HG02678 (cell line): ENCODE results near the gene ABR.
"Not testable (repeated sequence)": the region's sequence is repeated elsewhere in the genome, so short reads cannot be mapped to it uniquely, and the experiment has no call there.

Experiments used
- ATAC-seq: cut with Tn5 transposase; IDR thresholded peaks from one replicate; pipeline ENCODE4 v1.9.1; 2021; ENCODE audit warnings: mild to moderate bottlenecking, moderate library complexity; ENCODE audit not compliant: unreplicated experiment

ABR gene

DNA sequence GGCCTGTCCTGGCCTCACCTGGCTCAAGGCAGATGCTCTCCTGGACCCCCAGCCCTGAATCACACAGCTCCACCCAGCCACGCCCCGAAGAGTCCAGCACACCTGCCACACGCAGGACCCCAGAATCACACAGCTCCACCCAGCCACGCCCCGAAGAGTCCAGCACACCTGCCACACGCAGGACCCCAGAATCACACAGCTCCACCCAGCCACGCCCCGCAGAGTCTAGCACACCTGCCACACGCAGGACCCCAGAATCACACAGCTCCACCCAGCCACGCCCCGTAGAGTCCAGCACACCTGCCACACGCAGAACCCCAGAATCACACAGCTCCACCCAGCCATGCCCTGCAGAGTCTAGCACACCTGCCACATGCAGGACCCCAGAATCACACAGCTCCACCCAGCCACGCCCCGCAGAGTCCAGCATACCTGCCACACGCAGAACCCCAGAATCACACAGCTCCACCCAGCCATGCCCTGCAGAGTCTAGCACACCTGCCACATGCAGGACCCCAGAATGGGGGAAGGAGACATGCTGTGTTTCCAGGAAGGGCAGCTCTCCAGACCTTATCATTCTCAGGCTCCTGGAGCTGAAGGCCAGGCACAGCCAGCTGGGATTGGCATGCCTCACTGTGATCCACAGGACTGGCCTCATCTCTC lies 105.7 kb downstream of the ABR start:
- ATAC-seq = not testable (repeated sequence)

DNA sequence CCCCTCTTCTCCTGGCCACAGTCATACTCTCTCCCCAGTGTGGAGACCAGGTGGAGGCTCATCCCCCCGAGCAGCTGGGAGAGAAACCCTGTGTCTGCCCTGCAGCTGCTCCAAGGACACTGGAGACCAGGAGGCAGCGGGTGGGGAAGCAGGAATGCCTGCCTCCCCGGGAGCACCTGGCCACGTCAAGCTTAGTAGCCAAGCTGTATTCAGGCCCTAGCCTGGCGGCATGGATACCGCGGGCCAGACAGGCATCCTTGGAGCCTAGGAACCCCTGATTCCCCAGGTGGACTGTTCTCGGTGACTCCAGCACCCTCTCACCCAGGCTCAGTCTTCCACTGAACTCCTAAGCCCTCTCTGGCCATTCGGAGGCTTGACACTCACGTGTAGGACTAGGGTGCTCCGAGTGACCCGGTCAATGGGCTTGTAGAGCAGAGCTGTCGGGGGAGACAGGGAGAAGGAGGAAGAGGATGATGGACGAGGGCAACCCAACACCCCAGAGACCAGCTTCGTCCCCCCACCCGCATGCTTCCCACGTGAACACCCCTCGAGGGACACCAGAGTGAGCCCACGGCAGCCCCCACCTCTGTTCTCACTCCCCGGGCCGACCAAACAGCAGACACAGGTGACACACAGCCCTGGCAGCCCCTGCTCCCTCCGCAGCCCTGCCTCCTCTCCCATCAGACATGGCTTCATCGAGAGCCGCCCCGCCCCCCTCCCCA lies 106.4 kb downstream of the ABR start:
- no peak for ATAC-seq

DNA sequence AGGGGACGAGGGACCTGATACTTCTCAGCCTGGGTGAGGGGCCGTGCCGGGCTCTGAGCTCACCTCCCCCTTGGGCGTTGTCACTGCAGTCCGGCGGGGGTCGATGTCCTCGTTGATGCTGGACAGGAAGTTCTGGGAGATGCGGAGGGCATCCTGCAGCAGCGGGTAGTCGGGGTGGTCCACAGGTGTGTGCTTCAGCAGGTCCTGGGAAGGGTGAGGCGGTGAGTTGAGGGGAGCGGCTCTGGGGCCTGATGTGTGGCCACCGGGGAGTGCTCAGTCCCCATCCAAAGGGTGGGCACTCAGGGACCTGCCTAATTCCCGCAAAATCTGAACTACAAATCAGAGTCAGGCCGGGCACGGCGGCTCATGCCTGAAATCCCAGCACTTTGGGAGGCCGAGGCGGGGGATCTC lies 107.2 kb downstream of the ABR start:
- no peak for ATAC-seq

DNA sequence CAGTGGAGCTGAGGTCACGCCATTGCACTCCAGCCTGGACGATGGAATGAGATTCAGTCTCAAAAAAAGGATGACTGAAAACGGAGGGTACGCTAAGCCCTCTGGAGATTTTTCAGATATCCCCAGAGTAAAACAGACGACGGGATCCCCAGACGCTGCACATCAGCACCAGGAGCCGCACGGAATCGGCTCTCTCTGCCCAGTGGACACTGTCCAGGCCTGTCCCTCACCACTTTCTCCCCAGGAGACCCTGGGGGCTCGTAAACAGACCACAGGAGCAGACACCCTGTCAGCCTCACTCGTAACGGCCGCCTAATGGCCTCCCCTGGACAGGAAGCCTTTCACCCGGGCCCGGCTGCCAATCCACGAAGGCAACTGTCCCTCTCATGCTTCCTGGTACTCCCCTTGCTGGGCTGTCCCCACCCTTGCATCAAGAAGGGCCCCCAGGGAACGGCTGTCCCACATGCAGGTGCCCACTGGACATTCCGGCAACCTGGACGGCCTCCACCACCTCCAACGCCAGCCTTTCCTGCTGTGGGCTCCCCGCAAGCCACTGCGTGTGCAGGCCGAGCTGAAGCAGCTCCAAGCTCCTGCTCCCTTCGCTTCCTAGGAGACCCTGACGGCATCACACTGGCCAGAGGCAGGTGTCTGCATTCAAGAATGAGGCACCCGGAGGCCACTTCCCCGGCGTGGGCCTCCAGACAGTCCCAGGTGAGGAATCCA lies 108.5 kb downstream of the ABR start:
- ATAC-seq = no peak

DNA sequence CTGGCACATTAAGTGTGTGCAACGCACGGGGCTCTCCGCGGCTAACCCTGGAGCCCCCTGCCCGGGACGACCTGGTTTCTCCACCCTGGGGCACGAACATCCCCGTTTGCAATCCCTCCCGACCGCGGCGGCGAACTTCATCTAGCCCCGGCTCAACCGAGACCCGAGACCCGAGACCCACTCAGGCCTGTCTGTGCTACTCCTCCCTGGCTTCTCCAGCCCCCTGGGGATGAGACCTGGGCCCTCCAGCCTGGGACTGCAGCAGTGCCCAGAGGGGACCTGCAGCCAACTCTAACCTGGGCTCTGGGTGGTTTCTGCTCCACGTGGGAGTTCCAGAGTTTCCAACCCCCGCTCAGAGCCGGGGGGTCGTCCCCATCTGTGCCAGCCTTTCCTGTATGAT lies 109.4 kb downstream of the ABR start:
- no peak for ATAC-seq

DNA sequence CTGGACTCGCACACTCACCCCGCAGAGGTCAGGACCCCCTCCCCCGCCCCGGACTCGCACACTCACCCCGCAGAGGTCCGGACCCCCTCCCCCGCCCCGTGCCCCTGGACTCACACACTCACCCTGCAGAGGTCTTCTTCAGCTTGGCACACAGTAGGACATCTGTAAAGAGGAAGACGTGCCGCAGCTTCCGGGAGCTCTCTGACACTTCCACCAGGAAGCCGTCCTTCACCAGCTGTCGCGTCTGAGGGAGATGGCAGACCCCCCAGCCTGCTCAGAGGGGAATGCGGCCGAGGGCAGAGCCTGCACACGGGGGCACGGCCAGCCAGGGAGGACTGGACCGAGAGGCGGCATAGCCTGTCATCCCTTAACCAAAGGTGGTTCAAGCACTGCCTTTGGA lies 109.9 kb downstream of the ABR start:
- ATAC-seq = no peak

DNA sequence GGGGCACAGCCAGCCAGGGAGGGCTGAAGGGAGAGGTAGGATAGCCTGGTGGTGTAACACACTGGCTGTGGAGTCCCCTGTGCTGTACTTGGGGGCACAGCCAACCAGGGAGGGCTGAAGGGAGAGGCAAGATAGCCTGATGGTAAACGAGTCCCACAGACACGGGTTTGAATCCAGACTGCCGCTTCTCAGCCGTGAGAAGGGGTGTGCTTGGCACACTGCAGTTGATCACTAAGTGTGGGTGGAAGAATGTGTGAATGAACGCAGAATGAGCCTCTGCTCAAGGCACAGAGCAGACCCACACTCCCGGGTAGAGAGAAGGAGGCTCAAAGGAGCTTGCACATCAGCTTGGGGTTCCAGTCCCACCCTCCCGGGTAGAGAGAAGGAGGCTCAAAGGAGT lies 111.4 kb downstream of the ABR start:
- ATAC-seq = no peak

DNA sequence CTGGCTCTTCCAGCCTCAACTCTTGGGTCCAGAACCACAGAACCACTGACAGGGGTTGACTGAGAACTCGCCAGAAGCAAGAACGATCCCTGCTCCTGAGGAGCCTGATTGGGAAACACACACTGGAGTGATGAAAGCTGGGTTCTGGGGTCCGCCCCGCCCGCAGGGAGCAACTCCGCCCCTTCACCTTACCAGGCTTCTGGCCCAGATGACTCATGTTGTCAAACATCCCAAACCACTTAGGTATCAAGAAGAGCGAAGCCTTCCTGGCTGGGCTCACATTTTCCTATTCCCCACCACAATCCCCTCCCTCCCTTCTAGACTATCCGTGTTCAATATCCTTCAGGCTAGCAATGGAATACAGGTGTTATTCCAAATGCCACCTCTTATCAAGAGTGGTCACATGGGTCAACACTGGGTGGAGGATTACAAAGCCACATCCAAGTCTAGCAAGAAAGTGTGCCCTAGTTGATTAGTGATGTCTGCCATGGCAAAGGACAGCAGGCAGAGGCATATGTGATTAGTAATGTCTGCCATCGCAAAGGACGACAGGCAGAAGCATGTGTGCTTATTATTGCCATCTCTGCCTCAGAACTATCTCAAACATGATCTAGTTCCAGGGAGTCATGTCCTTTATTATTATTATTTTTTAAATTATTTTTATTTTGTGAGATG lies 112.4 kb downstream of the ABR start:
- ATAC-seq = no peak

DNA sequence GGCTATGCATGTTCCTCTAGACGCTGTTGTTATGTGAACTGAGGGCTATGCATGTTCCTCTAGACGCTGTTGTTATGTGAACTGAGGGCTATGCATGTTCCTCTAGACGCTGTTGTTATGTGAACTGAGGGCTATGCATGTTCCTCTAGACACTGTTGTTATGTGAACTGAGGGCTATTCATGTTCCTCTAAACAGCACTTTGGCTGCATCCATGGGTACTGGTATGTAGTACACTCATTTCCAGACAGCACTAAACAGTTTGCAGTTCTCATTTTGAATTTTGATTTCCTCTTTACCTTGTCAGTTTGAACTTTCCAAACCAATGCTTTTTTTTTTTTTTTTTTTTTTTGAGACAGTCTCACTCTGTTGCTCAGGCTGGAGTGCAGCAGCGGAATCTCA lies 114.4 kb downstream of the ABR start:
- ATAC-seq = not testable (repeated sequence)

DNA sequence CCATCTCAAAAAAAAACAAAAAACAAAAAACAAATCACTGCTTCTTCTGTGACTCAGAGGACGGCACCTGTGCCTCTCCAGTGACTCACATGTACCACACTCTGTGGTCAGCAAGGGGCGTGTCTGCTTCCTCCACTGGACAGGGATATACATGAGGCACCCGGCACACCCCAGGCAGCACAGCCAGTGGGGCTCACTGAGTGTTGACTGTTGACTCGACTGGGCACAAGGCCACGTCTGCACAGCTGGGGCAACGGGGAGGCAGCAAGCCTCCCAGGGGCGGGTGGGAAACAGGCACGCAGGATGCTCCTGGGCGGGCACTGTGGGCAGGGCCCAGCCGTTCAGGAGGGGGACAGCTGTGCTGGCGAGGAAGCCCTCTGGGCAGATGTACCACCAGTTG lies 118.8 kb downstream of the ABR start:
- ATAC-seq = no peak

DNA sequence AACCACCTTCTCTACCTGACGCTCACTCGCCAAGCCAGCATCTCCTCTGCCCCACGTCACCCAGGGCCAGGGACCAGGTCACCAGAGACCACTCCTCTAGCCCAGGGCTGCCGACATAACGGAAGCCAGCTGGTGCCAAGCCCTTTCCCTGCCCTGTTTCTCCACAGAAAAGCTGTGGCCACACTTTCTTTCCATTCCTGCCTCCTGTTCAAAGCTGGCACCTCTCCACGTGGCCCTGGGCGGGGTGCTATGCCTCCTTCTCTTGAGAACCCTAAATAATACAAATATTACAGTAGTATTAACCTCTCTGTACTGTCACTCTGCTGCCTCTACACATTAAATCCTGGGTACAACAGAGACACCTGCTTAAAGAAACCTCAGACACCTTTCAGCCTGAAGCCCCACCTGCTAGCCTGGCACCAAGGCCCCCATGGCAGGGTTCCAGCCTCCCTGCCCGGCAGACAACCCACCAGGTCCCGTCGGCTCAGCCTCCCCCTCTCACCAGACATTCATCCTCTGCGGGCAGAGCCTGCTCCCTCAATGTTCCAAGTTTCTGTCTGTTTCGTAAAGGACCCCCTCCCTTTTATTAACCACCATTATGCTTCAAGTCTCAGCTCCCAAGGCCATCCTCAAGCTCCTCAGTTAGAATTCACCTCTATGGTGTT lies 120.5 kb downstream of the ABR start:
- ATAC-seq = no peak

DNA sequence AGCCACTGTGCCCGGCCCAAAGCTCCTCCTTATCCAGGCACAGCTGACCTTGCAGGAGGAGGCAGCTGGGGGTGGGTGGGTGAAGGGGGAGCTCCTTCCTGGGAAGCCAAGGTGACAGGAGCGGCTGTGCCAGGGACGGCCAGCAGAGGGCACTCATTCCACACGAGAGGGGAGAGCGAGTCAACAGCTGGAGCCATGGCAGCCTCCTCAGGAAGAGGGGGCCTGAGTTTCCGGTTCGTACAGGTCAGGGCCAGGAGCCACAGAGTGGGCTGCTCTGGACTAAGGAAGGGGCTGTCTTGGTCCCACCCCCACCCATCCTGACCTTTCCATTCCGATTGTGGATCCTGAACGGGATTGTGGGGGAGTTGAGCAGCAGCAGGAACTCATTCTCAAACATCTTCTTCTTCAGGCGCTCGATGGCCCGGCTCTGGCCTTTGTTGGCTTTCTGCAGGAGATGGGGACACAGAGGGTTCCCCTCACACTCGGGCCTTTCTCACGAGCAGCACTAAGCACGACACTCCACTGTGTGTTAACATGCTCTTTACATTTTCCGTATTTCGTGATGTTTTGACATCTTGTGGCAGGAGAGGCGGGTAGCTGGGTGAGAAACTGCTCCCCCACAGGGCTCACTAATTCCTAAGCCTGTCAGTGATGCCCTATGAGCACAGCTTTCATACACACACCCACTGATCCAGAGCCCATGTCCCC lies 121.2 kb downstream of the ABR start:
- ATAC-seq = no peak

DNA sequence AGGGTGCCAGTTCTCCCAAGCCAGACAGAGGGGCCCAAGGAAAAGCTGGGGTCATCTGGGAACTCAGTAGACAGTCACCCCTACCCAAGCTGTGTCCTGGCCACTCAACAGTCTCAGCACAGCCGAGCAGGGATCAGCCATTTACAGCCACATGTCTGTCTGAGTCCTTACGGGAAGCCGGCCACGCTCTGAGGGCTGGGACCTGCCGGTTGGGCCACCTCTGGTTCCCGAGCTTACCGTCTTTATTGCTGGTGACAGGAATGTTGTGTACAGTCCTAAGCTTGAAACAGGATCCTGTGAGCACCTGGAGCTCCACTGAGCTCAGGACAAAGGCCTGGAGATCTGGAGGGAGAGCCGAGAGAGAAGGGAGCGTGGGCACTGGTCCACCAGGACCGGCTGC lies 123.0 kb downstream of the ABR start:
- ATAC-seq = no peak

DNA sequence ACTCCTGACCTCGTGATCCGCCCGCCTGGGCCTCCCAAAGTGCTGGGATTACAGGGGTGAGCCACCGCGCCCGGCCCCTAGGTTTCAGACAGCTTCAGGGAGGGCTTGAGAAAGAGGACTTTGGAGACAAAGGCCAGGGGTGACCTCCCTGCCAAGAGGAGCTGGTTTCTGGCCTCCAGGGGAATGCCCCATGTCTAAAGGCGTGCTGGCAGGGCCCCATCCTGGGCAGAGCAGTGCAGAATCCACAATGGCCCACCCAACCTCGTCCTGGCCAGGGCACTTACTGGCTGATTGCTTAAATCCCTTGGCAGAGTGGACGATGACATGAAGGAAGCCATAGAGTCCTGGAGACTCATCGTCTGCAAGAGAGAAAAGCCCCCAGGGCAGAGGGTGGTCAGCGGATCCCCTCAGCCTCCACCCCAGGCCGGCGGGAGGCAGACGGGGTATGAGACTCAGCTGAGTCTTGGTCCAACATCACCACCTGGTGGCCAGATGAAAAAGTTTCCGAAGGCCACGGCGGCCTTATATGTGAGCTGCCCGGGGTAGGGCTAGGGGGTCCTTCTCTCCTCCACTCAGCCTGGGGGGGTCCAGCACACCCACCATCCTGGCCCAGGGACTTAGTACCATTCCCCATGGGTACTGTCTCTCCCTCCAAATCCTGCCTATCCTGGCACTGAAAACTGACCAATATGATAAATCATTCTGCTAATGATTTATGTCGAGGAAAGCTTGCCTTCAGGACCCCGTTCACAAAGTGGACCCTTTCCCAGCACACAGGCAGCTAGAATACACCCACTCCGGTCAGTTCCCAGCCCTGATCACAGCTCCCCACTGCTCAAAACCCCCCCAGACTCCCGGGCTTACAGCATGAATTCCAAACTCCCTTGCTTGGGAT lies 123.8 kb downstream of the ABR start:
- no peak for ATAC-seq

DNA sequence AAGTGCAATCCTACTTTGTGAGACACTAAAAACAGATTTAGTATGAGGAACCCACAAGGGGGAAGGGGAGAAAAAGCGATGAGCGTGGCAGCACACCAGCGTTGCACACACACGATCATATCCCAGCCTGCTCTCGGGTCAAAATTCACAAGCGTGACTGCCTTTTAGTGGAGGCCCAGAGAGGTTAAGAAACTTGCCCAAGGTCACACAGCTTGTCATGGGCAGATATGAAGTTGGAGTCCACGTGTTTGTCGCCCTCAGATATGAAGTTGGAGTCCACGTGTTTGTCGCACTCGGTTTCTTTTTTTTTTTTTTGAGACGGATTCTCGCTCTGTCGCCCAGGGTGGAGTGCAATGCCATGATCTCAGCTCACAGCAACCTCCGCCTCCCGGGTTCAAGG lies 124.5 kb downstream of the ABR start:
- no peak for ATAC-seq

DNA sequence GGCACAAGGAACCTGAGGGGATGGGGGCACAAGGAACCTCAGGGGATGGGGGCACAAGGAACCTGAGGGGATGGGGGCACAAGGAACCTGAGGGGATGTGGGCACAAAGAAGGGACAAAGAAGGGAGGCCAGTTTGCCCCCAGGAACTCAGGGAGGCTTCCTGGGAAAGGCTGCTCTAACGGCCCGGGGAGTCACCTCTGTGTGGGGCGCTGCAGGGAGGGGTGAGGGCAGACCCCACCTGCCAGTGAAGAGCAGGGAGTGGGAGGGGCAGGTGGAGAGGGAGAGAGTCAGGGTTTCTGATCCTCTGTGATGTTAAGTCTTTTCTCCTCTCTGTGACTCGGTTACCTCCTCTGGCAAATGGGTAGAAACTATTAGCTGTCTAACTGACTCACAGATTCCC lies 125.1 kb downstream of the ABR start:
- no peak for ATAC-seq

DNA sequence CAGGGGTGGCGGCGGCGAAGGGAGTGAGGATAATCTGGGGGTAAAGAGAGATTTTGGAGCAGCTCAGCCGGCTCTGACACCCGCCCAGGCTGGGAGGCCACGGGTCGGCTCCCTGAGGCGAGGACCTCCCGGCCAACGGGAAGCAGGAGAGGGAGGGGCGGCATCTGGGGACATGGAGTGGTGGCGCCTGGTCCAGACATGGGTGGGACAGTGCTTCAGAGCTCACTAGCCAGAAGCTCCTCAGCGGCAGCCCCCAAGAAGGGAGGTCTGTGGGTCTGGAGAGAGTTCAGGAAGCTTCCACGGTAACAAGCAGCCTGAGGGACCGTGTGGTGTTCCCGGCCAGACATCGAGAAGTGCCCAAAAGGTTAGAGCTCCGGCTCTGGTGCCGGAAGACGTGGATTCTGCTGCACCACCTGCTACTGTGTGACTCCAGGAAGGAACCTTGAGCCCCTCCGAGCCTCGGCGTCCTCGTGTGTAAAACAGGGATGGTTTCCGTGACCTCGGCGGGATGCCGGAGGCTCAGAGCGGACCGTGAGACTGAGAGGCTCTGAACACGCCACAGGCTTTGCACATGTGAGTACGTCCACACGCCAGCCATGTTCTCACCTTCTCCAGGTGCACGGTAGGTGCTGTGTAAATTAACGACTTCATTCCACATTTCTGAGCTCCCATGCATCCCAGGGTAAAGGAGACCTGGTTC lies 126.0 kb downstream of the ABR start:
- no peak for ATAC-seq

DNA sequence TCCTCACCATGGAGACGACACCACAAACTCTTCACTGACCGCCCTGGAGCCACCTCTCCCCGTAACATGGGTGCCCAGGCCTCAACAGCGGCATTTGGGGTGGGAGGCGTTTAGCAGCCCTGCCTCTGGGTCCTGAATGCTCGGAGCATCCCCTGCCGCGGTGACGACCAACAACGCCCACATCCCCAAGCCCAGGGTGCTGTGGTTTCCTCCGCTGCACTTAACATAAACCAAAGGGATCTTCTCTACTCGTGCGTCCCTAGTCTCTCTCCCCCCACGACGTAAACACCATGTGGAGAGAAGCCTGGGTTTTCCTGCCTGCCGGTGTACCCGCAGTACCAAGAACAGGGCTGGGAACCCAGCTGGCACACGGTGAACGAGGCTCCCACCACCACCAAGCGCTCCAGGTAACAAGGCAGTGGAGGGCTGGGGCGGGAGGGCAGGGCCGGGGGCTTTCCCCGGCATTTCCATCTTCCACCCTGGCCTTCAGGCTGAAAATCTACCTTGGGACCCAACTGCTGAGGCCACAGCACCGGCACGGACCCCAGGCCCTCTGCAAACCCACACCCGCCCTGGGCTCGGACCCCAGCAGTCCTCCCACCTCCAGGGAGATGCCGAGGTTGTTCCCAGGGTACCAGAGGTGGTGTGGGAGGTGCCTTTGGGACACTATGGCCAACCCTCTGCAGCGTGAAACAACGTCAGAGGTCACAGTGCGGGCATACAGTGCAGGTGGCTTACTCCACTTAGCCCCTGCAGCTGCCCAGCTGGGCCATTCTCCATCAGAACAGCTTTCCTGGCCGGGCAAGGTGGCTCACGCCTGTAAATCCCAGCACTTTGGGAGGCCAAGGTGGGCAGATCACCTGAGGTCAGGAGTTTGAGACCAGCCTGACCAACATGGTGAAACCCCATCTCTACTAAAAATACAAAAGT lies 128.5 kb downstream of the ABR start:
- no peak for ATAC-seq
